NCI-H2196 (cell line): ENCODE measurements around the gene CTNND2.
A peak's percentile ranks its signal among the peaks of the same experiment; 100 is the strongest.
"Not testable (repeated sequence)": the region's sequence is repeated elsewhere in the genome, so short reads cannot be mapped to it uniquely, and the experiment has no call there.

Experiments
- DNase-seq: peaks from one replicate; lab custom pipeline; 2025; ENCODE audit not compliant: unreplicated experiment; lab: John Stamatoyannopoulos, UW

Gene CTNND2

GRCh38 chr5:11004523-11004922 lies 899.7 kb downstream of the CTNND2 start:
- DNase-seq: not testable (repeated sequence)

GRCh38 chr5:11000515-11001353 lies 903.5 kb downstream of the CTNND2 start:
- DNase-seq: no peak

- DNase-seq: no peak
Observed at GRCh38 chr5:10999714-11000113, 904.5 kb downstream of the CTNND2 start.

- no peak for DNase-seq
Observed at GRCh38 chr5:10995891-10996290, 908.4 kb downstream of the CTNND2 start.

- DNase-seq: no peak
Observed at GRCh38 chr5:10994091-10994986, 909.9 kb downstream of the CTNND2 start.

GRCh38 chr5:10990634-10991033 lies 913.6 kb downstream of the CTNND2 start:
- no peak for DNase-seq

GRCh38 chr5:10989577-10990263 lies 914.5 kb downstream of the CTNND2 start:
- DNase-seq: no peak

- DNase-seq: no peak
Observed at GRCh38 chr5:10988622-10989021, 915.6 kb downstream of the CTNND2 start.

- DNase-seq: peak; percentile 8
Observed at GRCh38 chr5:10987925-10988504, 916.2 kb downstream of the CTNND2 start.

GRCh38 chr5:10987276-10987924 lies 916.8 kb downstream of the CTNND2 start:
- no peak for DNase-seq

- DNase-seq: no peak
Observed at GRCh38 chr5:10985721-10986110, 918.5 kb downstream of the CTNND2 start.

GRCh38 chr5:10985091-10985720 lies 919.0 kb downstream of the CTNND2 start:
- DNase-seq: no peak

- no peak for DNase-seq
Observed at GRCh38 chr5:10984021-10984715, 920.1 kb downstream of the CTNND2 start.

GRCh38 chr5:10982626-10983025 lies 921.6 kb downstream of the CTNND2 start:
- DNase-seq: no peak

GRCh38 chr5:10981932-10982331 lies 922.3 kb downstream of the CTNND2 start:
- no peak for DNase-seq

- DNase-seq: no peak
Observed at GRCh38 chr5:10977011-10977410, 927.2 kb downstream of the CTNND2 start.

GRCh38 chr5:10975945-10976344 lies 928.3 kb downstream of the CTNND2 start:
- no peak for DNase-seq

- no peak for DNase-seq
Observed at GRCh38 chr5:10974850-10975249, 929.4 kb downstream of the CTNND2 start.

- DNase-seq: no peak
Observed at GRCh38 chr5:10973316-10973715, 930.9 kb downstream of the CTNND2 start.
